Measurements from ENCODE around the gene B4GALNT3. TPM values are rescaled to one million over a fixed set of nuclear protein-coding genes. Genes with fewer than 3 reads are reported as not detected.
A peak's percentile ranks its signal among the peaks of the same experiment; 100 is the strongest.

The B4GALNT3 gene
- total and polyA plus RNA-seq, 2 of the 13 experiments (the other 11 are each of a cell fraction or from before 2014, with no cell fraction given), result 3.2 to 4.4 TPM

GRCh38 chr12:592024-592505 is 132.3 kb downstream of the B4GALNT3 start (continued):
- TF ChIP-seq MED1 (CRISPR knock-in tag; IDR thresholded peaks at IDR 0.05), result peak; percentile 41; the same call in 1 of the 2 replicates
- TF ChIP-seq REL (CRISPR knock-in tag; conservative IDR thresholded peaks at IDR 0.05), result 0 out of 2 replicates have a peak, but pooled peaks have one; percentile 32
- TF ChIP-seq, protein P1, sequence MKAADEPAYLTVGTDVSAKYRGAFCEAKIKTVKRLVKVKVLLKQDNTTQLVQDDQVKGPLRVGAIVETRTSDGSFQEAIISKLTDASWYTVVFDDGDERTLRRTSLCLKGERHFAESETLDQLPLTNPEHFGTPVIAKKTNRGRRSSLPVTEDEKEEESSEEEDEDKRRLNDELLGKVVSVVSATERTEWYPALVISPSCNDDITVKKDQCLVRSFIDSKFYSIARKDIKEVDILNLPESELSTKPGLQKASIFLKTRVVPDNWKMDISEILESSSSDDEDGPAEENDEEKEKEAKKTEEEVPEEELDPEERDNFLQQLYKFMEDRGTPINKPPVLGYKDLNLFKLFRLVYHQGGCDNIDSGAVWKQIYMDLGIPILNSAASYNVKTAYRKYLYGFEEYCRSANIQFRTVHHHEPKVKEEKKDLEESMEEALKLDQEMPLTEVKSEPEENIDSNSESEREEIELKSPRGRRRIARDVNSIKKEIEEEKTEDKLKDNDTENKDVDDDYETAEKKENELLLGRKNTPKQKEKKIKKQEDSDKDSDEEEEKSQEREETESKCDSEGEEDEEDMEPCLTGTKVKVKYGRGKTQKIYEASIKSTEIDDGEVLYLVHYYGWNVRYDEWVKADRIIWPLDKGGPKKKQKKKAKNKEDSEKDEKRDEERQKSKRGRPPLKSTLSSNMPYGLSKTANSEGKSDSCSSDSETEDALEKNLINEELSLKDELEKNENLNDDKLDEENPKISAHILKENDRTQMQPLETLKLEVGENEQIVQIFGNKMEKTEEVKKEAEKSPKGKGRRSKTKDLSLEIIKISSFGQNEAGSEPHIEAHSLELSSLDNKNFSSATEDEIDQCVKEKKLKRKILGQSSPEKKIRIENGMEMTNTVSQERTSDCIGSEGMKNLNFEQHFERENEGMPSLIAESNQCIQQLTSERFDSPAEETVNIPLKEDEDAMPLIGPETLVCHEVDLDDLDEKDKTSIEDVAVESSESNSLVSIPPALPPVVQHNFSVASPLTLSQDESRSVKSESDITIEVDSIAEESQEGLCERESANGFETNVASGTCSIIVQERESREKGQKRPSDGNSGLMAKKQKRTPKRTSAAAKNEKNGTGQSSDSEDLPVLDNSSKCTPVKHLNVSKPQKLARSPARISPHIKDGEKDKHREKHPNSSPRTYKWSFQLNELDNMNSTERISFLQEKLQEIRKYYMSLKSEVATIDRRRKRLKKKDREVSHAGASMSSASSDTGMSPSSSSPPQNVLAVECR (CRISPR knock-in tag; IDR thresholded peaks at IDR 0.05; ENCODE audit: borderline replicate concordance), result 0 out of 2 replicates have a peak, but pooled peaks have one; percentile 8
- TF ChIP-seq AGO2 (optimal IDR thresholded peaks at IDR 0.05; ENCODE audit: low read depth, low read length), result no peak

GRCh38 chr12:593396-594270 is 133.9 kb downstream of the B4GALNT3 start:
- no TSS peak for BruUV-seq (replicated peaks)
- in situ Hi-C loops (cut with HindIII; ENCODE audit: extremely low pct_ligation_motif_present, low pct_unique_long_range_greater_than_20kb) (no loop called here), intact Hi-C loops (cut with micrococcal nuclease; ENCODE audit: unreplicated experiment) (no loop called here)
- Histone ChIP-seq H3K36me3 (replicated peaks in 1 of 2; ENCODE audit: control insufficient read depth in 1 of 2, insufficient read depth in 2 of 2, low read length in 2 of 2) (no peaks in the 10 kb centered on the region), H3K9ac (ENCODE audit: insufficient read depth, low read depth, low read length) (no peak overlapping the region), H3K9me3 (ENCODE audit: low read length) (no peaks in the 10 kb centered on the region), H3K4me1 (ENCODE audit: insufficient read depth, low read length) (peaks cover 34% of the 10 kb centered on the region), H3K4me2 (ENCODE audit: low read depth, low read length) (no peak overlapping the region), H4K20me1 (ENCODE audit: insufficient read depth, low read length) (no peaks in the 10 kb centered on the region), H3K79me2 (ENCODE audit: insufficient read depth, low read length) (no peaks in the 10 kb centered on the region), H3K27ac (ENCODE audit: extremely low read length, insufficient read depth, low read length) (no peak overlapping the region), H2AFZ (ENCODE audit: low read length) (no peak overlapping the region), H3K4me3 (replicated peaks in 1 of 3; ENCODE audit: insufficient read depth in 1 of 3, low read depth in 2 of 3, low read length in 3 of 3) (no peak overlapping the region), H3K27me3 (ENCODE audit: control insufficient read depth in 1 of 2, insufficient read depth in 2 of 2, low read length in 2 of 2) (no peaks in the 10 kb centered on the region)
- FAIRE-seq, result no peak
- ChIA-PET POLR2A (no interaction called here), CTCF (ENCODE audit: low intra/inter-chr PET ratio, low total read pairs) (no interaction called here)
- DNase-seq (ENCODE audit: low spot score), result no peak
- no peak for ATAC-seq
- 60% methylated on average over 7 of the region's 7 CpGs for WGBS (ENCODE audit: low lambda C conversion rate)
- no peak for TF ChIP-seq PAXIP1 (CRISPR knock-in tag; conservative IDR thresholded peaks at IDR 0.05)
- TF ChIP-seq MIER2 (CRISPR knock-in tag; IDR thresholded peaks at IDR 0.05), result no peak
- TF ChIP-seq, protein P2, sequence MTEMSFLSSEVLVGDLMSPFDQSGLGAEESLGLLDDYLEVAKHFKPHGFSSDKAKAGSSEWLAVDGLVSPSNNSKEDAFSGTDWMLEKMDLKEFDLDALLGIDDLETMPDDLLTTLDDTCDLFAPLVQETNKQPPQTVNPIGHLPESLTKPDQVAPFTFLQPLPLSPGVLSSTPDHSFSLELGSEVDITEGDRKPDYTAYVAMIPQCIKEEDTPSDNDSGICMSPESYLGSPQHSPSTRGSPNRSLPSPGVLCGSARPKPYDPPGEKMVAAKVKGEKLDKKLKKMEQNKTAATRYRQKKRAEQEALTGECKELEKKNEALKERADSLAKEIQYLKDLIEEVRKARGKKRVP (CRISPR knock-in tag; IDR thresholded peaks at IDR 0.05), result no peak
- no peak for TF ChIP-seq FLYWCH1 (CRISPR knock-in tag; IDR thresholded peaks at IDR 0.05)
- TF ChIP-seq TEAD3 (CRISPR knock-in tag; optimal IDR thresholded peaks at IDR 0.05; ENCODE audit: borderline replicate concordance), result no peak
- no peak for TF ChIP-seq ZNF282 (IDR thresholded peaks at IDR 0.05; ENCODE audit: partially characterized antibody)
- no peak for TF ChIP-seq MTERF4 (CRISPR knock-in tag; IDR thresholded peaks at IDR 0.05)
- TF ChIP-seq RAD51 (IDR thresholded peaks at IDR 0.05; ENCODE audit: borderline replicate concordance), result no peak
